ENCODE data around the gene TBX3. TPM values are rescaled to one million over a fixed set of nuclear protein-coding genes. Genes with fewer than 3 reads are reported as not detected.

TBX3 gene
- total and polyA plus RNA-seq, 4 donors: 5.8 to 26.8 (median 17.6) TPM

GRCh38 chr12:114713466-114714215 lies 29.7 kb upstream of the TBX3 start (continued):
- TF ChIP-seq, protein P1, sequence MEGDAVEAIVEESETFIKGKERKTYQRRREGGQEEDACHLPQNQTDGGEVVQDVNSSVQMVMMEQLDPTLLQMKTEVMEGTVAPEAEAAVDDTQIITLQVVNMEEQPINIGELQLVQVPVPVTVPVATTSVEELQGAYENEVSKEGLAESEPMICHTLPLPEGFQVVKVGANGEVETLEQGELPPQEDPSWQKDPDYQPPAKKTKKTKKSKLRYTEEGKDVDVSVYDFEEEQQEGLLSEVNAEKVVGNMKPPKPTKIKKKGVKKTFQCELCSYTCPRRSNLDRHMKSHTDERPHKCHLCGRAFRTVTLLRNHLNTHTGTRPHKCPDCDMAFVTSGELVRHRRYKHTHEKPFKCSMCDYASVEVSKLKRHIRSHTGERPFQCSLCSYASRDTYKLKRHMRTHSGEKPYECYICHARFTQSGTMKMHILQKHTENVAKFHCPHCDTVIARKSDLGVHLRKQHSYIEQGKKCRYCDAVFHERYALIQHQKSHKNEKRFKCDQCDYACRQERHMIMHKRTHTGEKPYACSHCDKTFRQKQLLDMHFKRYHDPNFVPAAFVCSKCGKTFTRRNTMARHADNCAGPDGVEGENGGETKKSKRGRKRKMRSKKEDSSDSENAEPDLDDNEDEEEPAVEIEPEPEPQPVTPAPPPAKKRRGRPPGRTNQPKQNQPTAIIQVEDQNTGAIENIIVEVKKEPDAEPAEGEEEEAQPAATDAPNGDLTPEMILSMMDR (IDR thresholded peaks at IDR 0.05; ENCODE audit: low read depth, low read length, missing input control): no peak
- TF ChIP-seq YY1 (IDR thresholded peaks at IDR 0.05) (no peak), FOXA2 (IDR thresholded peaks at IDR 0.05) (no peak), EGR1 (IDR thresholded peaks at IDR 0.05; ENCODE audit: low read depth in 2 of 2) (no peak), FOXA1 (IDR thresholded peaks at IDR 0.05) (no peak), GABPA (IDR thresholded peaks at IDR 0.05 in 1 of 2, conservative IDR thresholded peaks at IDR 0.05 in 1 of 2) (no peak), HNF4A (conservative IDR thresholded peaks at IDR 0.05) (no peak)
- TF ChIP-seq, protein P2, sequence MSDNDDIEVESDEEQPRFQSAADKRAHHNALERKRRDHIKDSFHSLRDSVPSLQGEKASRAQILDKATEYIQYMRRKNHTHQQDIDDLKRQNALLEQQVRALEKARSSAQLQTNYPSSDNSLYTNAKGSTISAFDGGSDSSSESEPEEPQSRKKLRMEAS (IDR thresholded peaks at IDR 0.05): no peak

DNA sequence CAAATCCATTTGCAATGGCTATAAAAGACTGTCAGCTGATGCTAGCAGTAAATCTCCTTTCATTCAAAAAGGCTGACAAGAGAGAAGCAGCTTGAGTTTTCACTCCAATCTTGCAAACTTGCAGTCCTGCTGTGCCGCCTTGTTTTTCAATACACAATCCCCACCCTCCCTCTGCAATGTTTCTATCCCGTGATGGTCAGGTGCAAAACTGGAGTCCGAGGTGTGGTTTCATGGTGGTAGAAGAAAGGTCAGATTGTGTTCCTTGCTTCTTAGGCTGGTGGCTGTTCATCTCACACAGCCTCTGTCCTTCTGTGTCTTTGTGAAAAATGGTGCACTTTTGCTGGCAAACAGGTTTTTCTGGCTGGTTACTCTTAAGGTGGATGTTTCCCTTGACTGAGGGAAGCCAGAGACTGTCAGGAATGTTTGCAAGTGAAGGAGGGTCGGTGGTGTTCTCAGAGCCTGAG lies 27.7 kb upstream of the TBX3 start:
- H3K9ac ChIP-seq (ENCODE audit: low read depth in 1 of 2, low read length in 2 of 2): no peak overlapping the region
- WGBS: 52% methylated on average over 4 of the region's 4 CpGs
- TF ChIP-seq RAD21 (IDR thresholded peaks at IDR 0.05) (no peak), HNF4A (conservative IDR thresholded peaks at IDR 0.05) (no peak), SP1 (IDR thresholded peaks at IDR 0.05) (no peak), TAF1 (conservative IDR thresholded peaks at IDR 0.05) (no peak), EGR1 (IDR thresholded peaks at IDR 0.05; ENCODE audit: low read depth in 2 of 2) (no peak), JUND (IDR thresholded peaks at IDR 0.05) (no peak)
- TF ChIP-seq, protein P1 (IDR thresholded peaks at IDR 0.05; ENCODE audit: low read depth, low read length, missing input control): no peak
- no peaks in the 10 kb centered on the region for H3K36me3 ChIP-seq (ENCODE audit: control insufficient read depth in 4 of 4, insufficient read depth in 3 of 4, low read depth in 1 of 4, low read length in 3 of 4)
- DNase-seq (ENCODE audit: low spot score): no peak
- no peaks in the 10 kb centered on the region for H3K4me1 ChIP-seq (ENCODE audit: control insufficient read depth in 4 of 4, insufficient read depth in 4 of 4, low read length in 3 of 4)
- no peaks in the 10 kb centered on the region for H3K27me3 ChIP-seq (ENCODE audit: control insufficient read depth in 4 of 4, insufficient read depth in 4 of 4, low read length in 3 of 4)
- H3K27ac ChIP-seq (ENCODE audit: low read depth in 1 of 2, low read length in 2 of 2): no peak overlapping the region
- no peak overlapping the region for H3K4me3 ChIP-seq (ENCODE audit: low read depth in 1 of 3, low read length in 3 of 3)
- H3K9me3 ChIP-seq (ENCODE audit: control insufficient read depth in 4 of 4, low read length in 3 of 4): peaks cover 0 to 2% (median 0%) of the 10 kb centered on the region in 4 donors

DNA sequence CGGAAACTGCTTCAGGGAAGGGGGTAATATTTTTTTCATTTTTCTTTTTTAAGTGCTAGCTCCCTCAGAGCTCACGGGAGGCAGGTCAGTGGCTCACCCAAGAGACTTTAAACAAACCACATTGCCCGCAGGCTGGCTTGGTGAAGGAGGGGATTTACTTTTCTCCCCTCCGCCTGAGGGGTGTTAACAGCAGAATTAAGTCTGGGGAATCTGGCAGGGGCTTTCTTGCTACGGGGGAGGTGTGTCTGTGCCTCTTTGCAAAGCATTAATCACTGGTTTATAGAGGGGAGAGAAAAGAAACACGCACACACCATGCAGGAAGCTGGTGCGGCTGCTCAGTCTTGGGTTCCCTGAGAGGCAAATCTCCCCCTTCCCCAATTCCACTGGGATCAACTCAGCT lies 26.2 kb upstream of the TBX3 start:
- TF ChIP-seq, protein P3, sequence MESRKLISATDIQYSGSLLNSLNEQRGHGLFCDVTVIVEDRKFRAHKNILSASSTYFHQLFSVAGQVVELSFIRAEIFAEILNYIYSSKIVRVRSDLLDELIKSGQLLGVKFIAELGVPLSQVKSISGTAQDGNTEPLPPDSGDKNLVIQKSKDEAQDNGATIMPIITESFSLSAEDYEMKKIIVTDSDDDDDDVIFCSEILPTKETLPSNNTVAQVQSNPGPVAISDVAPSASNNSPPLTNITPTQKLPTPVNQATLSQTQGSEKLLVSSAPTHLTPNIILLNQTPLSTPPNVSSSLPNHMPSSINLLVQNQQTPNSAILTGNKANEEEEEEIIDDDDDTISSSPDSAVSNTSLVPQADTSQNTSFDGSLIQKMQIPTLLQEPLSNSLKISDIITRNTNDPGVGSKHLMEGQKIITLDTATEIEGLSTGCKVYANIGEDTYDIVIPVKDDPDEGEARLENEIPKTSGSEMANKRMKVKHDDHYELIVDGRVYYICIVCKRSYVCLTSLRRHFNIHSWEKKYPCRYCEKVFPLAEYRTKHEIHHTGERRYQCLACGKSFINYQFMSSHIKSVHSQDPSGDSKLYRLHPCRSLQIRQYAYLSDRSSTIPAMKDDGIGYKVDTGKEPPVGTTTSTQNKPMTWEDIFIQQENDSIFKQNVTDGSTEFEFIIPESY (IDR thresholded peaks at IDR 0.05): no peak
- H3K27ac ChIP-seq (ENCODE audit: low read depth in 1 of 2, low read length in 2 of 2): no peak overlapping the region
- H3K4me1 ChIP-seq (ENCODE audit: control insufficient read depth in 4 of 4, insufficient read depth in 4 of 4, low read length in 3 of 4): no peaks in the 10 kb centered on the region
- H3K4me3 ChIP-seq (ENCODE audit: low read depth in 1 of 3, low read length in 3 of 3): no peak overlapping the region
- 76% methylated on average over 7 of the region's 7 CpGs for WGBS
- peaks cover 0 to 2% (median 0%) of the 10 kb centered on the region in 4 donors for H3K9me3 ChIP-seq (ENCODE audit: control insufficient read depth in 4 of 4, low read length in 3 of 4)
- H3K36me3 ChIP-seq (ENCODE audit: control insufficient read depth in 4 of 4, insufficient read depth in 3 of 4, low read depth in 1 of 4, low read length in 3 of 4): no peaks in the 10 kb centered on the region
- DNase-seq (ENCODE audit: low spot score): no peak
- H3K27me3 ChIP-seq (ENCODE audit: control insufficient read depth in 4 of 4, insufficient read depth in 4 of 4, low read length in 3 of 4): no peaks in the 10 kb centered on the region
- H3K9ac ChIP-seq (ENCODE audit: low read depth in 1 of 2, low read length in 2 of 2): no peak overlapping the region

Data from liver (tissue), 9 donors.